NCI-H146 treated with DMSO at 0.1 percent for 48 hours (cell line): ENCODE data around the gene TRAPPC8.
A peak's percentile ranks its signal among the peaks of the same experiment; 100 is the strongest.
"Not testable (repeated sequence)": the region's sequence is repeated elsewhere in the genome, so short reads cannot be mapped to it uniquely, and the experiment has no call there.

Source experiments
- DNase-seq: peaks from one replicate; lab custom pipeline; 2025; ENCODE audit not compliant: unreplicated experiment; lab: John Stamatoyannopoulos, UW

Gene TRAPPC8

GRCh38 chr18:31877900-31878299 is 65.0 kb downstream of the TRAPPC8 start:
- no peak for DNase-seq

- no peak for DNase-seq
These were observed 66.2 kb downstream of the TRAPPC8 start for GRCh38 chr18:31876707-31877106.

- DNase-seq = no peak
These were observed 67.6 kb downstream of the TRAPPC8 start for GRCh38 chr18:31875301-31875700.

GRCh38 chr18:31863103-31863502 is 79.8 kb downstream of the TRAPPC8 start:
- no peak for DNase-seq

- no peak for DNase-seq
These were observed 82.4 kb downstream of the TRAPPC8 start for GRCh38 chr18:31860488-31860887.

- DNase-seq = no peak
These were observed 85.3 kb downstream of the TRAPPC8 start for GRCh38 chr18:31857526-31858106.

GRCh38 chr18:31850844-31851243 is 92.1 kb downstream of the TRAPPC8 start:
- DNase-seq = no peak

- DNase-seq = no peak
These were observed 102.4 kb downstream of the TRAPPC8 start for GRCh38 chr18:31840499-31840898.

- DNase-seq = no peak
These were observed 105.0 kb downstream of the TRAPPC8 start for GRCh38 chr18:31837879-31838278.

GRCh38 chr18:31835528-31836133 is 107.3 kb downstream of the TRAPPC8 start:
- DNase-seq = no peak

- no peak for DNase-seq
These were observed 111.0 kb downstream of the TRAPPC8 start for GRCh38 chr18:31831903-31832302.

- no peak for DNase-seq
These were observed 112.2 kb downstream of the TRAPPC8 start for GRCh38 chr18:31830686-31831085.

- no peak for DNase-seq
These were observed 114.3 kb downstream of the TRAPPC8 start for GRCh38 chr18:31828613-31829012.

GRCh38 chr18:31826673-31827325 is 116.1 kb downstream of the TRAPPC8 start:
- DNase-seq = not testable (repeated sequence)

- no peak for DNase-seq
These were observed 117.2 kb downstream of the TRAPPC8 start for GRCh38 chr18:31825772-31826171.

GRCh38 chr18:31821545-31822171 is 121.3 kb downstream of the TRAPPC8 start:
- no peak for DNase-seq

GRCh38 chr18:31819925-31820229 is 123.1 kb downstream of the TRAPPC8 start:
- no peak for DNase-seq

GRCh38 chr18:31819106-31819924 is 123.6 kb downstream of the TRAPPC8 start:
- DNase-seq = peak; percentile 35

GRCh38 chr18:31814132-31814531 is 128.8 kb downstream of the TRAPPC8 start:
- no peak for DNase-seq

- not testable (repeated sequence) for DNase-seq
These were observed 132.4 kb downstream of the TRAPPC8 start for GRCh38 chr18:31810336-31811130.

GRCh38 chr18:31809049-31809448 is 133.9 kb downstream of the TRAPPC8 start:
- not testable (repeated sequence) for DNase-seq
